LNCaP clone FGC (cell line): ENCODE measurements around the gene CRY1.

Experiments used
- DNase-seq: peaks from one replicate; pipeline ENCODE4 v3.0.0-alpha.2; 2011; ENCODE audit warnings: low read depth
- H3K4me3 ChIP-seq: 2 replicates; pipeline ENCODE4 v1.5.1; 2011; ENCODE audit warnings: mild to moderate bottlenecking, low read depth, low read length, control low read depth
- CTCF ChIP-seq: IDR thresholded peaks from 2 replicates; pipeline ENCODE4 v1.5.1; 2012; ENCODE audit warnings: mild to moderate bottlenecking; ENCODE audit not compliant: control insufficient read depth, insufficient read depth; ENCODE audit errors: extremely low read depth

CRY1 gene

DNA sequence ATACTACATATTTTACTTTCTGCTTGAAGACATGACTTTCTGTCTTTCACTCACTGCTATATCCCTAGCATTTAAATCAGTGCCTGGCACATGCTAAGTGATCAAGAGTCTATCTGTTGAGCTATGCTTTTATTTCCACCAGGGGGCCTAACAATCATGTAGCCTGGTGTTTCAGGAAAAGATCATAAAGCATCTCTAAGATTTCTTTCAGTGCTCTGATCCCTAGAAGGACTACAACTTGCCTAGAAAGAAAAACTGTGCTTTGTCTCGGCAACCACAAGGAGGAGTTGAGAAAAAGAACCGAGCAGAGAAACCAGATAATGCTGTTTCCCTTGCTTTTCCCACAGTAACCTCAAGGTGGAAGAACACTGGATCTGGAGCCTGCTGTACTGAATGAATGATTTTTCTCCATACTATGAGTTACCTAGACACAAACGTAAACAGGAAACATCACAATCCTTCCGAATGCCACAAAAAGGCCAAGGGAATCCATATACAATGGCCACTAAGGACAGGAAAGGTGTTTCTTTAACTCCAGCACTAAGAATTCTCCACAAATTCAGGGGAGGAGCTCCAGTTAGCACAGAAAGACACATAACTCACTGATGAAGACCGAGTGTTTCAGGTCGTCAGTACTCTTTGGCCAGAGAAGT is 1.2 kb downstream of the CRY1 start:
- peak; percentile 94 for DNase-seq
- TF ChIP-seq CTCF: peak; percentile 46
- H3K4me3 ChIP-seq: peak overlapping the region; percentile 70

GRCh38 chr12:107091381-107091780 is 2.0 kb downstream of the CRY1 start:
- no peak for DNase-seq
- no peak for TF ChIP-seq CTCF
- H3K4me3 ChIP-seq: no peak overlapping the region

DNA sequence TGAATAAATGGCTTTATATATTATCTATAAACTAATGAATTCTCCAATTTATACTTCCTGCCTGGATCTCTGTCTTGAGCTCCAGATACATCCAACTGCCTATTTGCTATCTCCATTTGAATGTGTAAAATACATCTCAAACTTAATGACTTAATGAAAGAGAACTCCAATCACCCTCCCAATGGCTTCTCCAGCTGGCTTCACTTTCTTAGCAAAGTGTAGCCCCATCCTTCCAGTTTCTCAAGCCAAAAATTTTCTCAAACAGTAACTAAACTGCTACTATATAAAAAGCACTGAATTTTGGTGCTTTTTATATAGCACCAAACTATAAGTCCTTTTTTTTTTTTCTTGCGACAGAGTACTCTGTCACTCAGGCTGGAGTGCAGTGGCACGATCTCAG is 2.6 kb downstream of the CRY1 start:
- H3K4me3 ChIP-seq: no peak overlapping the region
- TF ChIP-seq CTCF: no peak
- no peak for DNase-seq

GRCh38 chr12:107088912-107089311 is 4.4 kb downstream of the CRY1 start:
- no peak for DNase-seq
- no peak for TF ChIP-seq CTCF
- no peak overlapping the region for H3K4me3 ChIP-seq

- no peak for DNase-seq
- no peak for TF ChIP-seq CTCF
- H3K4me3 ChIP-seq: no peak overlapping the region
These were observed 7.0 kb downstream of the CRY1 start for GRCh38 chr12:107086314-107086713.

- no peak overlapping the region for H3K4me3 ChIP-seq
- TF ChIP-seq CTCF: no peak
- no peak for DNase-seq
These were observed 11.6 kb downstream of the CRY1 start for GRCh38 chr12:107081778-107082177.

GRCh38 chr12:107080299-107080698 is 13.1 kb downstream of the CRY1 start:
- no peak overlapping the region for H3K4me3 ChIP-seq
- DNase-seq: no peak
- TF ChIP-seq CTCF: no peak
